Sigmoid colon (tissue), 7 donors: ENCODE results near the gene SEC61A1. TPM values are rescaled to one million over a fixed set of nuclear protein-coding genes. Genes with fewer than 3 reads are reported as not detected.

ENCODE experiments used
- DNase-seq: peaks from one replicate; pipeline ENCODE4 v3.0.0-alpha.2; 2019
- H3K27ac ChIP-seq, 4 donors: fragments of 200-600 bp; sonication (generic); one replicate each; pipeline ENCODE4 v1.5.1; 2016 to 2019; ENCODE audit warnings: mild to moderate bottlenecking in 1 of 4
- H3K27me3 ChIP-seq, 3 donors: fragments of 200-600 bp; sonication (generic); one replicate each; pipeline ENCODE4 v1.5.1; 2019; ENCODE audit warnings: mild to moderate bottlenecking in 1 of 3
- H3K36me3 ChIP-seq, 4 donors: fragments of 200-600 bp; sonication (generic); one replicate each; pipeline ENCODE4 v1.5.1; 2016 to 2019
- H3K4me1 ChIP-seq, 4 donors: fragments of 200-600 bp; sonication (generic); one replicate each; pipeline ENCODE4 v1.5.1; 2017 to 2019
- H3K4me3 ChIP-seq, 4 donors: fragments of 200-600 bp; sonication (generic); one replicate each; pipeline ENCODE4 v1.5.1; 2017 to 2019; ENCODE audit warnings: mild to moderate bottlenecking in 2 of 4, moderate library complexity in 1 of 4
- H3K9me3 ChIP-seq, 4 donors: fragments of 200-600 bp in 3 of 4; sonication (generic) in 3 of 4; one replicate each; pipeline versions ENCODE4 v1.5.1 to v1.6.1; 2013 to 2019
- EP300 ChIP-seq, 4 donors: sonication (generic); formaldehyde crosslinking; IDR thresholded peaks; one replicate each; pipeline ENCODE4 v1.6.1; 2017; ENCODE audit warnings: antibody characterized with exemption in 4 of 4
- POLR2A ChIP-seq, 2 donors: fragments of 450-650 bp; IDR thresholded peaks; one replicate each; pipeline ENCODE4 v1.6.1; 2016; ENCODE audit warnings: antibody characterized with exemption in 2 of 2, mild to moderate bottlenecking in 2 of 2, moderate library complexity in 2 of 2
- POLR2AphosphoS5 ChIP-seq, 4 donors: sonication (generic); formaldehyde crosslinking; IDR thresholded peaks; one replicate each; pipeline ENCODE4 v1.6.1; 2017; ENCODE audit warnings: antibody characterized with exemption in 4 of 4
- WGBS, 2 donors: extraction: QIAGEN DNeasy Blood & Tissue Kit; methylation state at CpG; one replicate each; pipeline ENCODE4 v1.1.7; 2013; 5-methylcytosine and 5-hydroxymethylcytosine counted together
- intact Hi-C: fragments of 100-400 bp; cut with DNase I; formaldehyde crosslinking; loops from one replicate; pipeline ENCODE4 v1.15.1; 2023
- polyA plus RNA-seq, 3 donors: library from polyadenylated mRNA; stranded (reverse); fragments of 200-250 nt; gene quantifications; one replicate each; pipeline ENCODE4 v1.2.3, GENCODE V29; 2013
- small RNA-seq, 3 donors: library from RNA; depleted of rRNA; stranded (forward); fragments of <200 nt; gene quantifications; one replicate each; pipeline ENCODE3, GENCODE V24; 2016
- total RNA-seq, 4 donors: library from RNA; depleted of rRNA; stranded (reverse); fragments of >200 nt; gene quantifications; one replicate each; pipeline ENCODE4 v1.1.0, GENCODE V29; 2016
- TF ChIP-seq, protein P1 (sequence below), 4 experiments: fragments of 450-650 bp in 3 of 4; fragments of 200-600 bp in 1 of 4; IDR thresholded peaks; one replicate each; pipeline ENCODE4 v1.5.1; 2016 to 2019; ENCODE audit warnings: antibody characterized with exemption in 4 of 4, mild to moderate bottlenecking in 3 of 4, moderate library complexity in 2 of 4
- donor health status: healthy with polysubstance abuse.
- donor health status: Bipolar disorder and iron deficiency.
- donor health status: healthy.

The SEC61A1 gene
- total and polyA plus RNA-seq, 7 donors, result 17.4 to 152 (median 62.8) TPM

DNA sequence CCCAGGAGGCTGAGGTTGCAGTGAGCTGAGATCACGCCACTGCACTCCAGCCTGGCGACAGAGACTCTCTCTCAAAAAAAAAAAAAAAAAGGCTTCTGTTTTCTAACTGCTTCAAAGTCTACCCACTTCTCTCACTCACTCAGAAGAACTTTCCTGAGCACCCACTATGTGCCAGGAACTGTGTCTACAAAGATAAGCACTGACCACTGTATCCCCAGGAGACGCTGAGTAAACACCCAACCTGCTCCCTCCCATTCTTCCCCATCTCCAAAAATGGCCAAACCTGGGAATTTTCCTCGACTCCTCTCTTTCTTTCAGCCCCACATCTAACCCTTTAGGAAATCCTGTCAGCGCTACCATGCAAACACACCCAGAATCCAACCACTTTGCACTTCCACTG, 58.9 kb downstream of the SEC61A1 start:
- WGBS, 2 donors, result 96% methylated on average over 5 of the region's 5 CpGs
- H3K36me3 ChIP-seq, result peaks cover 0 to 46% (median 0%) of the 10 kb centered on the region in 4 donors
- H3K27ac ChIP-seq, result no peak overlapping the region
- no peak overlapping the region for H3K4me3 ChIP-seq
- no peaks in the 10 kb centered on the region for H3K9me3 ChIP-seq
- intact Hi-C loops, result no loop called here
- no peak for DNase-seq
- TF ChIP-seq EP300 (IDR thresholded peaks at IDR 0.05), result no peak
- H3K27me3 ChIP-seq, result no peaks in the 10 kb centered on the region
- H3K4me1 ChIP-seq, result peaks cover 0 to 9% (median 8%) of the 10 kb centered on the region in 4 donors

DNA sequence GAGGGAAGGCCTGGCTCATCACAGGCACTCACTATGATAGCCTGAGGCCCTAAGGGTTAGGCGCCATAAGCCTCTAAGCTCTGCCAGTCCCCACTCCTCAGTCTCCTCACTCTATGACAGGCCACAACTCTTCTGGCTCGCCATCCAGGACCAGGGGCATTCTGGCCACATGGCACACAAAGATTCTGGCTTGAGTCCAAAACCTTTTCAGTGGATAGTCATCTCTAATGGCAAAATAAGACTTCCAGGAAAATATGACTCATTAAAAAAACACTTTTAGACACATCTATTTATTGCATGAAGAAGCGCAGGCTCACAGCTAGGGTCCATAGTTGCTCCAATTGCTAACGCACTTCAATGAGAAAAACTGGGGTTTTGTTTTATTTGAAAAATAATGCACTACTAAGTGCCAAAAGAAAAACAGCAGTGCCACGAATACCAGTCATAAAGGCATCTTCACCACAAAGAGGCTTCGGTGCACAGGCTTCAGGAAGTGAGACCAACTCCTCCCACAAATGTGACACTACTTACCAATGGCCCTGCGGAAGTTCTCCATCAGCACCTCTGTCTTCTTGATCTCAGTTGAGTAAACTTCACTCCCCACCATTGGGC, 60.2 kb downstream of the SEC61A1 start:
- Histone ChIP-seq H3K4me1 (peaks cover 0 to 9% (median 8%) of the 10 kb centered on the region in 4 donors), H3K9me3 (no peaks in the 10 kb centered on the region), H3K36me3 (peaks cover 0 to 54% (median 0%) of the 10 kb centered on the region in 4 donors), H3K27ac (peak overlapping the region in 2 of 4 donors; percentile 21 to 22), H3K4me3 (no peak overlapping the region), H3K27me3 (no peaks in the 10 kb centered on the region)
- 81 to 88% methylated on average over 7 of the region's 7 CpGs for WGBS, 2 donors
- no peak for DNase-seq
- peak in 1 of 4 donors; percentile 26 for TF ChIP-seq POLR2AphosphoS5 (IDR thresholded peaks at IDR 0.05)
- TF ChIP-seq EP300 (IDR thresholded peaks at IDR 0.05), result no peak
- TF ChIP-seq, protein P1, sequence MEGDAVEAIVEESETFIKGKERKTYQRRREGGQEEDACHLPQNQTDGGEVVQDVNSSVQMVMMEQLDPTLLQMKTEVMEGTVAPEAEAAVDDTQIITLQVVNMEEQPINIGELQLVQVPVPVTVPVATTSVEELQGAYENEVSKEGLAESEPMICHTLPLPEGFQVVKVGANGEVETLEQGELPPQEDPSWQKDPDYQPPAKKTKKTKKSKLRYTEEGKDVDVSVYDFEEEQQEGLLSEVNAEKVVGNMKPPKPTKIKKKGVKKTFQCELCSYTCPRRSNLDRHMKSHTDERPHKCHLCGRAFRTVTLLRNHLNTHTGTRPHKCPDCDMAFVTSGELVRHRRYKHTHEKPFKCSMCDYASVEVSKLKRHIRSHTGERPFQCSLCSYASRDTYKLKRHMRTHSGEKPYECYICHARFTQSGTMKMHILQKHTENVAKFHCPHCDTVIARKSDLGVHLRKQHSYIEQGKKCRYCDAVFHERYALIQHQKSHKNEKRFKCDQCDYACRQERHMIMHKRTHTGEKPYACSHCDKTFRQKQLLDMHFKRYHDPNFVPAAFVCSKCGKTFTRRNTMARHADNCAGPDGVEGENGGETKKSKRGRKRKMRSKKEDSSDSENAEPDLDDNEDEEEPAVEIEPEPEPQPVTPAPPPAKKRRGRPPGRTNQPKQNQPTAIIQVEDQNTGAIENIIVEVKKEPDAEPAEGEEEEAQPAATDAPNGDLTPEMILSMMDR (IDR thresholded peaks at IDR 0.05), result no peak
- TF ChIP-seq POLR2A (IDR thresholded peaks at IDR 0.05), result no peak
- intact Hi-C loops, result no loop called here

DNA sequence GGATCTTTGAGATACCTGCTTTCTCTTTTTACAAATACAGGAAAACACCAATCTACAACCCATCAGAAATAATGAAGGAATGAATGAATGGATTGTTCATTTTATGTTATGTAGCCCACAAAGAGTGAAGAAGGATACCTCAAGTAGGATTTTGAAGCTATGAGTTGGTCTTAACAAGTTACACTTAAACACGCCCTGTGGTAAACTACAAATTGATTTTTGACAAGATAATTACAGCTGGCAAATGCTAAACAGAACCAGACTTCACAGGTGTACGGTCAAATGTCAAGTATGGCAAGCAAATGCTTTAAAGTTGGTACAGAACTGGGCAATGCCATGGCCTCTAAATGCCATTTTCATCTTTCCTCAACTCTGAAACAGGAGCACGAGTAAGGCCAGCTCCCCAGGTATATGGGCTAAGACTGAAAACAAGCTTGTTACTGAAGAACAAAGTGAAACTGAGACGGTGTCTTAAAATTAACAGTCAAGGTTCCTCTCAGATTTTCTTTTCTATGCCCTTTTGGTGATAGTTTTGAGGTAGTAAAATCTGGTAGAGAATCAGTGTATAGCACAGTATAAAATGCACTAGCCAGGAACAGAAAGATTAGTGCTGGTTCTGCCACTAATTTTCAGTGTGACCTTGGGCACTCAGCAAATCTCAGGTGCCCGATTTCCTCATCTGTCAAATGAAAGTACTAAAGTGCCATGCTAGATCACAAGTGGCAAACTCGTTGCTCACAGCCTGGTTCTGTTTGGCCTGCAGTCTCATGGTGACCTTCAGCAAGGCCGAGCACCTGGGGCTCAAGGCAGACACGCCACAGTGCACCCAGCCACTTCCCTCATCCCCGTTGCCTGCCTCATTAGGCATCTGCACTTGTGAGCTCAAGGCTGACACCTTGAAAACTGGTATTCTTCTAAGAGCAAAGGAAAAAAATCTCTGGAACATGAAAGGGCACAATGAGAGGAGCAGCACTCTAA, 61.9 kb downstream of the SEC61A1 start:
- Histone ChIP-seq H3K36me3 (peaks cover 0 to 57% (median 0%) of the 10 kb centered on the region in 4 donors), H3K27ac (no peak overlapping the region), H3K4me1 (peaks cover 0 to 9% (median 8%) of the 10 kb centered on the region in 4 donors), H3K9me3 (no peaks in the 10 kb centered on the region), H3K4me3 (no peak overlapping the region), H3K27me3 (no peaks in the 10 kb centered on the region)
- no peak for DNase-seq
- intact Hi-C loops, result no loop called here
- WGBS, 2 donors, result 79 to 83% methylated on average over 9 of the region's 9 CpGs
- TF ChIP-seq POLR2A (IDR thresholded peaks at IDR 0.05) (no peak), EP300 (IDR thresholded peaks at IDR 0.05) (no peak), POLR2AphosphoS5 (IDR thresholded peaks at IDR 0.05) (no peak)
- TF ChIP-seq, protein P1 (IDR thresholded peaks at IDR 0.05), result no peak

Small RNAs within 50 kb of the gene (small RNA-seq; reads per million reads assigned to genes)
- 0.06 to 0.22 (median 0.22) reads per million in 3 donors for gene RNU2-37P

Other genes with a start within 250 kb of the SEC61A1 start
- 10 to 100 TPM; 24.7 to 46.8 (median 35.5) TPM for gene MGLL, start 229.9 kb upstream of the SEC61A1 start, total RNA-seq
- 100 to 1,000 TPM; 110 to 220 (median 142) TPM for gene MGLL, start 229.9 kb upstream of the SEC61A1 start, polyA plus RNA-seq
- gene KBTBD12, start 137.2 kb upstream of the SEC61A1 start, total RNA-seq, result 1 to 10 TPM; 2.5 to 5.9 (median 3.3) TPM
- gene KBTBD12, start 137.2 kb upstream of the SEC61A1 start, polyA plus RNA-seq, result 1 to 10 TPM; 1.3 to 1.8 (median 1.8) TPM
- 10 to 100 TPM; 16.3 to 20.9 (median 17.1) TPM for gene RUVBL1, start 71.4 kb downstream of the SEC61A1 start, total RNA-seq
- 10 to 100 TPM; 12.0 to 40.6 (median 12.7) TPM for gene RUVBL1, start 71.4 kb downstream of the SEC61A1 start, polyA plus RNA-seq
- gene EEFSEC, start 101.0 kb downstream of the SEC61A1 start, total RNA-seq, result 10 to 100 TPM in 3 of 4 donors, 1 to 10 TPM in 1; 8.6 to 16.1 (median 12.9) TPM
- gene EEFSEC, start 101.0 kb downstream of the SEC61A1 start, polyA plus RNA-seq, result 10 to 100 TPM in 1 of 3 donors, 1 to 10 TPM in 2; 5.3 to 12.5 (median 9.0) TPM